Measurements from ENCODE around the gene CUEDC2.

CUEDC2 gene

GRCh38 chr10:102437515-102437914 is 5.1 kb upstream of the CUEDC2 start:
- Histone ChIP-seq H3K9me3 (ENCODE audit: control insufficient read depth, low read length) (no peaks in the 10 kb centered on the region), H3K4me1 (ENCODE audit: control insufficient read depth, insufficient read depth, low read length) (peaks cover 6% of the 10 kb centered on the region), H3K27me3 (ENCODE audit: control insufficient read depth, insufficient read depth, low read length, poor library complexity, severe bottlenecking) (peaks cover 40% of the 10 kb centered on the region), H3K4me3 (ENCODE audit: insufficient read depth, low read depth, low read length) (no peak overlapping the region), H3K27ac (ENCODE audit: insufficient read depth, low read depth, low read length, poor library complexity, severe bottlenecking) (no peak overlapping the region), H3K36me3 (ENCODE audit: control insufficient read depth, insufficient read depth, low read length) (no peaks in the 10 kb centered on the region)
- 94 to 96% methylated on average over 3 of the region's 3 CpGs for WGBS, 2 experiments

GRCh38 chr10:102436312-102436711 is 3.9 kb upstream of the CUEDC2 start:
- Histone ChIP-seq H3K4me1 (ENCODE audit: control insufficient read depth, insufficient read depth, low read length) (peaks cover 9% of the 10 kb centered on the region), H3K36me3 (ENCODE audit: control insufficient read depth, insufficient read depth, low read length) (no peaks in the 10 kb centered on the region), H3K9me3 (ENCODE audit: control insufficient read depth, low read length) (no peaks in the 10 kb centered on the region), H3K4me3 (ENCODE audit: insufficient read depth, low read depth, low read length) (no peak overlapping the region), H3K27me3 (ENCODE audit: control insufficient read depth, insufficient read depth, low read length, poor library complexity, severe bottlenecking) (peaks cover 40% of the 10 kb centered on the region), H3K27ac (ENCODE audit: insufficient read depth, low read depth, low read length, poor library complexity, severe bottlenecking) (no peak overlapping the region)
- WGBS, 2 experiments = 91 to 92% methylated on average over 6 of the region's 6 CpGs

GRCh38 chr10:102435529-102436233 is 3.3 kb upstream of the CUEDC2 start:
- Histone ChIP-seq H3K27me3 (ENCODE audit: control insufficient read depth, insufficient read depth, low read length, poor library complexity, severe bottlenecking) (peaks cover 40% of the 10 kb centered on the region), H3K27ac (ENCODE audit: insufficient read depth, low read depth, low read length, poor library complexity, severe bottlenecking) (no peak overlapping the region), H3K9me3 (ENCODE audit: control insufficient read depth, low read length) (no peaks in the 10 kb centered on the region), H3K4me1 (ENCODE audit: control insufficient read depth, insufficient read depth, low read length) (peaks cover 10% of the 10 kb centered on the region), H3K4me3 (ENCODE audit: insufficient read depth, low read depth, low read length) (no peak overlapping the region), H3K36me3 (ENCODE audit: control insufficient read depth, insufficient read depth, low read length) (no peaks in the 10 kb centered on the region)
- 7 to 8% methylated on average over 12 to 14 of the region's 14 CpGs for WGBS, 2 experiments

GRCh38 chr10:102435133-102435497 is 2.7 kb upstream of the CUEDC2 start:
- peaks cover 40% of the 10 kb centered on the region for H3K27me3 ChIP-seq (ENCODE audit: control insufficient read depth, insufficient read depth, low read length, poor library complexity, severe bottlenecking)
- no peaks in the 10 kb centered on the region for H3K9me3 ChIP-seq (ENCODE audit: control insufficient read depth, low read length)
- H3K4me1 ChIP-seq (ENCODE audit: control insufficient read depth, insufficient read depth, low read length) = peaks cover 10% of the 10 kb centered on the region
- no peak overlapping the region for H3K27ac ChIP-seq (ENCODE audit: insufficient read depth, low read depth, low read length, poor library complexity, severe bottlenecking)
- H3K4me3 ChIP-seq (ENCODE audit: insufficient read depth, low read depth, low read length) = no peak overlapping the region
- no peaks in the 10 kb centered on the region for H3K36me3 ChIP-seq (ENCODE audit: control insufficient read depth, insufficient read depth, low read length)
- 16 to 18% methylated on average over 5 of the region's 5 CpGs for WGBS, 2 experiments

- Histone ChIP-seq H3K27ac (ENCODE audit: insufficient read depth, low read depth, low read length, poor library complexity, severe bottlenecking) (no peak overlapping the region), H3K36me3 (ENCODE audit: control insufficient read depth, insufficient read depth, low read length) (no peaks in the 10 kb centered on the region), H3K4me1 (ENCODE audit: control insufficient read depth, insufficient read depth, low read length) (peaks cover 10% of the 10 kb centered on the region), H3K4me3 (ENCODE audit: insufficient read depth, low read depth, low read length) (no peak overlapping the region), H3K9me3 (ENCODE audit: control insufficient read depth, low read length) (no peaks in the 10 kb centered on the region), H3K27me3 (ENCODE audit: control insufficient read depth, insufficient read depth, low read length, poor library complexity, severe bottlenecking) (peaks cover 40% of the 10 kb centered on the region)
- WGBS, 2 experiments = 25 to 26% methylated on average over 9 of the region's 9 CpGs
These were observed 2.2 kb upstream of the CUEDC2 start for GRCh38 chr10:102434394-102435132.

- no peaks in the 10 kb centered on the region for H3K36me3 ChIP-seq (ENCODE audit: control insufficient read depth, insufficient read depth, low read length)
- H3K9me3 ChIP-seq (ENCODE audit: control insufficient read depth, low read length) = no peaks in the 10 kb centered on the region
- H3K27ac ChIP-seq (ENCODE audit: insufficient read depth, low read depth, low read length, poor library complexity, severe bottlenecking) = no peak overlapping the region
- H3K4me1 ChIP-seq (ENCODE audit: control insufficient read depth, insufficient read depth, low read length) = peaks cover 10% of the 10 kb centered on the region
- no peak overlapping the region for H3K4me3 ChIP-seq (ENCODE audit: insufficient read depth, low read depth, low read length)
- WGBS, 2 experiments = 70 to 73% methylated on average over 5 of the region's 5 CpGs
- H3K27me3 ChIP-seq (ENCODE audit: control insufficient read depth, insufficient read depth, low read length, poor library complexity, severe bottlenecking) = peaks cover 40% of the 10 kb centered on the region
These were observed 1.3 kb upstream of the CUEDC2 start for GRCh38 chr10:102433619-102434046.

- Histone ChIP-seq H3K4me3 (ENCODE audit: insufficient read depth, low read depth, low read length) (peak overlapping the region; percentile 76), H3K4me1 (ENCODE audit: control insufficient read depth, insufficient read depth, low read length) (peaks cover 10% of the 10 kb centered on the region), H3K9me3 (ENCODE audit: control insufficient read depth, low read length) (no peaks in the 10 kb centered on the region), H3K36me3 (ENCODE audit: control insufficient read depth, insufficient read depth, low read length) (no peaks in the 10 kb centered on the region), H3K27me3 (ENCODE audit: control insufficient read depth, insufficient read depth, low read length, poor library complexity, severe bottlenecking) (peaks cover 38% of the 10 kb centered on the region), H3K27ac (ENCODE audit: insufficient read depth, low read depth, low read length, poor library complexity, severe bottlenecking) (no peak overlapping the region)
- 30 to 31% methylated on average over 4 of the region's 4 CpGs for WGBS, 2 experiments
These were observed 786 bp downstream of the CUEDC2 start for GRCh38 chr10:102431452-102432124.

GRCh38 chr10:102429468-102429867 is 2.9 kb downstream of the CUEDC2 start:
- Histone ChIP-seq H3K4me1 (ENCODE audit: control insufficient read depth, insufficient read depth, low read length) (peaks cover 5% of the 10 kb centered on the region), H3K4me3 (ENCODE audit: insufficient read depth, low read depth, low read length) (no peak overlapping the region), H3K27me3 (ENCODE audit: control insufficient read depth, insufficient read depth, low read length, poor library complexity, severe bottlenecking) (peaks cover 18% of the 10 kb centered on the region), H3K27ac (ENCODE audit: insufficient read depth, low read depth, low read length, poor library complexity, severe bottlenecking) (no peak overlapping the region), H3K9me3 (ENCODE audit: control insufficient read depth, low read length) (no peaks in the 10 kb centered on the region), H3K36me3 (ENCODE audit: control insufficient read depth, insufficient read depth, low read length) (no peaks in the 10 kb centered on the region)
- 83 to 85% methylated on average over 8 of the region's 8 CpGs for WGBS, 2 experiments

GRCh38 chr10:102426803-102427287 is 5.5 kb downstream of the CUEDC2 start:
- 91 to 92% methylated on average over 7 of the region's 7 CpGs for WGBS, 2 experiments
- H3K4me3 ChIP-seq (ENCODE audit: insufficient read depth, low read depth, low read length) = no peak overlapping the region
- peaks cover 11% of the 10 kb centered on the region for H3K36me3 ChIP-seq (ENCODE audit: control insufficient read depth, insufficient read depth, low read length)
- H3K27ac ChIP-seq (ENCODE audit: insufficient read depth, low read depth, low read length, poor library complexity, severe bottlenecking) = no peak overlapping the region
- peaks cover 8% of the 10 kb centered on the region for H3K27me3 ChIP-seq (ENCODE audit: control insufficient read depth, insufficient read depth, low read length, poor library complexity, severe bottlenecking)
- H3K4me1 ChIP-seq (ENCODE audit: control insufficient read depth, insufficient read depth, low read length) = peaks cover 11% of the 10 kb centered on the region
- H3K9me3 ChIP-seq (ENCODE audit: control insufficient read depth, low read length) = no peaks in the 10 kb centered on the region

- peaks cover 14% of the 10 kb centered on the region for H3K27me3 ChIP-seq (ENCODE audit: control insufficient read depth, insufficient read depth, low read length, poor library complexity, severe bottlenecking)
- H3K9me3 ChIP-seq (ENCODE audit: control insufficient read depth, low read length) = no peaks in the 10 kb centered on the region
- H3K27ac ChIP-seq (ENCODE audit: insufficient read depth, low read depth, low read length, poor library complexity, severe bottlenecking) = no peak overlapping the region
- WGBS, 2 experiments = 71 to 74% methylated on average over 1 of the region's 1 CpG
- peaks cover 10% of the 10 kb centered on the region for H3K4me1 ChIP-seq (ENCODE audit: control insufficient read depth, insufficient read depth, low read length)
- no peak overlapping the region for H3K4me3 ChIP-seq (ENCODE audit: insufficient read depth, low read depth, low read length)
- H3K36me3 ChIP-seq (ENCODE audit: control insufficient read depth, insufficient read depth, low read length) = peaks cover 11% of the 10 kb centered on the region
These were observed 6.9 kb downstream of the CUEDC2 start for GRCh38 chr10:102425444-102425843.

Data from ectodermal cell (in vitro differentiated cells).